ENCODE data around the gene THUMPD3. TPM values are rescaled to one million over a fixed set of nuclear protein-coding genes. Genes with fewer than 3 reads are reported as not detected.

The THUMPD3 gene
- total and polyA plus RNA-seq, 9 of the 15 experiments (the other 6 are each of a cell fraction or from before 2014, with no cell fraction given): 58.3 to 132 (median 113) TPM

GRCh38 chr3:9314796-9315195, 48.1 kb upstream of the THUMPD3 start:
- H3K36me3 ChIP-seq (ENCODE audit: control insufficient read depth, insufficient read depth, low read length): no peaks in the 10 kb centered on the region
- no peak for DNase-seq (ENCODE audit: extremely low read depth in 1 of 4, low spot score in 3 of 4)
- no peak overlapping the region for H2AFZ ChIP-seq (ENCODE audit: low read depth, low read length)
- FAIRE-seq: no peak
- H3K4me2 ChIP-seq (ENCODE audit: insufficient read depth, low read length): no peak overlapping the region
- WGBS (ENCODE audit: insufficient coverage, low coverage, missing lambda C conversion rate): 0% methylated on average over 2 of the region's 2 CpGs
- ChIA-PET POLR2A (interaction anchor here (0.6 to 1.0 kb wide), 3 partner anchors 11 to 670 kb away, joined by 3 read pairs; no protein-coding TSS in a partner anchor), CTCF (ENCODE audit: low intra/inter-chr PET ratio) (no interaction called here)
- H3K9me1 ChIP-seq (ENCODE audit: control insufficient read depth, insufficient read depth, low read length): no peaks in the 10 kb centered on the region
- peaks cover 35 to 67% of the 10 kb centered on the region in 2 experiments for H3K27me3 ChIP-seq (ENCODE audit: control insufficient read depth in 2 of 2, insufficient read depth in 2 of 2, low read length in 2 of 2)
- no peak for ATAC-seq
- no peak overlapping the region for H3K4me3 ChIP-seq
- no peak overlapping the region for H3K27ac ChIP-seq (ENCODE audit: extremely low read depth, low read depth, low read length)
- H3K9me3 ChIP-seq (replicated peaks; ENCODE audit: control insufficient read depth, insufficient read depth, low read depth, low read length): no peaks in the 10 kb centered on the region
- TF ChIP-seq ZNF316 (IDR thresholded peaks at IDR 0.05): no peak
- TF ChIP-seq REST (IDR thresholded peaks at IDR 0.05; ENCODE audit: borderline replicate concordance): no peak
- TF ChIP-seq REST (CRISPR knock-in tag; IDR thresholded peaks at IDR 0.05; ENCODE audit: low read depth): no peak
- TF ChIP-seq HSF4 (CRISPR knock-in tag; IDR thresholded peaks at IDR 0.05; ENCODE audit: borderline replicate concordance): no peak
- TF ChIP-seq RAD51 (IDR thresholded peaks at IDR 0.05; ENCODE audit: borderline replicate concordance, low read depth): no peak
- no peak for TF ChIP-seq CXXC5 (CRISPR knock-in tag; IDR thresholded peaks at IDR 0.05)
- TF ChIP-seq NCOR1 (IDR thresholded peaks at IDR 0.05): no peak
- TF ChIP-seq ZNF445 (CRISPR knock-in tag; IDR thresholded peaks at IDR 0.05; ENCODE audit: low read depth): no peak
- no peak for TF ChIP-seq MAFK (IDR thresholded peaks at IDR 0.05; ENCODE audit: low read length)
- no peaks in the 10 kb centered on the region for H4K20me1 ChIP-seq (replicated peaks; ENCODE audit: control insufficient read depth, insufficient read depth, low read length)
- intact Hi-C loops (cut with micrococcal nuclease): no loop called here
- in situ Hi-C loops (cut with MboI): no loop called here
- H3K79me2 ChIP-seq (ENCODE audit: control insufficient read depth, insufficient read depth, low read length): no peaks in the 10 kb centered on the region
- no TSS peak for BruUV-seq (replicated peaks)
- no peaks in the 10 kb centered on the region; a peak in 1 of 5 replicates for H3K4me1 ChIP-seq (replicated peaks in 1 of 2; ENCODE audit: control insufficient read depth in 2 of 2, insufficient read depth in 2 of 2, low read length in 2 of 2)
- H3K9ac ChIP-seq (ENCODE audit: insufficient read depth in 1 of 2, low read depth in 2 of 2, low read length in 2 of 2): no peak overlapping the region
